Measurements from ENCODE around the gene ACE. TPM values are rescaled to one million over a fixed set of nuclear protein-coding genes. Genes with fewer than 3 reads are reported as not detected.

ACE gene
- 21.4 TPM for total RNA-seq

DNA sequence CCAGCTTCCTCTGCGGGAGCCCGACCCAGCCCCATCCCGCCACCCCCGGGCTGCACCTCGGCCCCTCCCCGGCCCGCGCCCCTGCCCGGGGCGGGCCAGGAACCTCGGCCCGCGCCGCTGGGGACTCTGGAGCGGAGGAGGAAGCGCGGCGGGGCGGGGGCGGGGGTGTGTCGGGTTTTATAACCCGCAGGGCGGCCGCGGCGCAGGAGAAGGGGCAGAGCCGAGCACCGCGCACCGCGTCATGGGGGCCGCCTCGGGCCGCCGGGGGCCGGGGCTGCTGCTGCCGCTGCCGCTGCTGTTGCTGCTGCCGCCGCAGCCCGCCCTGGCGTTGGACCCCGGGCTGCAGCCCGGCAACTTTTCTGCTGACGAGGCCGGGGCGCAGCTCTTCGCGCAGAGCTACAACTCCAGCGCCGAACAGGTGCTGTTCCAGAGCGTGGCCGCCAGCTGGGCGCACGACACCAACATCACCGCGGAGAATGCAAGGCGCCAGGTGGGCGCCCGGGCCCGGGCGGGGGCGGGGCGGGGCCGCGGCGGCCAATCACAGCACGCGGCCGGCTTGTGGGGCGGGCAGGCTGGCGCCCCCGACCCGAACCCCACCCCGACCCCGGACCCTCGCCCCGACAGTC is at the start of gene ACE:
ACE (plus strand) TSS at position 208 of the 626 bp plus-strand sequence; CDS start at position 242, 34 bp downstream.

DNA sequence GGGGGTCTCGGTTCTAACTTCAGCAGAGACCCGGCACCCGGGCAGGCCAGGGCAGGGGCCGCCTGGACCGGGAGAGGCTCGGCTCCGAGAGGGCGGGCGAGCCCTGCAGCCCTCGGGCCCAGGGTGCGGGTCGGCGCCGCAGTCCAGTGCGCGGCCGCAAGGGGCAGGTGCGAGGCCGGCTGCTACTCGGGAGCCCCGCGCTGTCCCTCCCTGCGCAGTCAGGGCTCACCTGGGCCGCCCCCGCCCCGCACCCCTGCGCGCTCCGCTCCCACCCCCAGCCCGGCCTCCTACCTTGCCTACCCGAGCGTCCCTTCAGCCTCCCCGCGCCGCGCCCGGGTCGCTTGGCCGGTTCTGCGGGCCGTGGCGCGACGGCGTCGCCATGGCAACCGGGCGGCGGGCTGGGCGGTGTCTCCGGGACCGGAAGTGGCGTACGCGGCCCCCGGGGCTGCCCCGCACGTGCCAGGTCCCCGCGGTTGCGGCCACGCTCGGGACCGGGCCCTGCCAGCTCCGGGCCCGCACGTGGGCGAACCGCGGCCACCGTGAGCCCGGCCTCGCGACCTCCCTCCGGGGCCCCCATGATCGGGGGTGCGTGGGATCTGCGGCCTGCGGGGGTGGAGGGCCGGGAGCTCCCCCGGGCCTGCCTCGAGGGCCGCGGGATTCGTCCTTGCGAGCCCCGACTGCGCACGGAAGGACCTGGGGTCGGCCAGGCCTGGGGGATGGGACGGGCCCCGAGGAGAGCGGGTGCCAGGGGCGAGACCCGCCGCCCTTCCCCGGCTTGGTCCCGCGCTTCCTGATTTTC is 30.7 kb upstream of the ACE start, which contains the start of gene CYB561:
CYB561 (minus strand) TSS at position 353 of the 799 bp plus-strand sequence. CDS start 8,759 bp downstream, outside the sequence.

DNA sequence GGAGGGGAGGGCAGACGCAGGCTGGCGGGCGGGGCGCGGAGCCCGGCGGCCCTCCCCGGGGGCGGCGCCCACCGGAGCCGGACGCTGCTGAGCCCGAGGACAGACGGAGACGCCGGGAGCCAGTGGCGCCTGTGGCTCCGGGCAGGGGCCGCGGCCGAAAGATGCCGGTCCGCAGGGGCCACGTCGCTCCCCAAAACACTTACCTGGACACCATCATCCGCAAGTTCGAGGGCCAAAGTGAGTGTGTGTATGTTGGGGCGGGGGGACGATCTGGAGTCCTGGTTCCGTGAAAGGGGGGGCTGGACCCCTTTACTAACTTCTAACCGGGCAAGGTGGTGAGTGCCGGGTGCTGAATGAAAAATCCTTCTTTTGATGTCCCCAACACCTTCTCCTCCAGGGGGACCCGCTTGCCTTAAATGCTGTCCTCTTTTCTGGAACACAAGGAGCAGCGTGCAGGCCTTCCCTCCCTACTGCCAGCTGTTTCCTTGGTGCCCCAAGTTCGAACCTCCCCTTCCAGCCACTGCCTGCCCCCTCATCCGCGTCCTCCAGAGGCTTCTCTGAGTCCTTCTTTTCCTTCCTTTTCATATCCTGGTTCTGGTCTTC is 46.5 kb downstream of the ACE start, which contains the start of gene KCNH6:
KCNH6 (plus strand) TSS at position 106 of the 603 bp plus-strand sequence; CDS start at position 162, 56 bp downstream.

Other genes starting within 250 kb of the ACE start
- gene CYB561, start 30.8 kb upstream of the ACE start, total RNA-seq: 35.3 TPM
- 2.1 TPM for gene KCNH6, start 46.3 kb downstream of the ACE start, total RNA-seq
- 54.3 TPM for gene DCAF7, start 73.4 kb downstream of the ACE start, total RNA-seq
- gene TACO1, start 123.8 kb downstream of the ACE start, total RNA-seq: 17.5 TPM
- 42.7 TPM for gene MAP3K3, start 145.4 kb downstream of the ACE start, total RNA-seq
- 28.1 TPM for gene LIMD2, start 223.1 kb downstream of the ACE start, total RNA-seq